Activated CD4-positive, alpha-beta T cell treated with anti-CD3 and anti-CD28 coated beads, Interleukin-2, Interleukin-4, amounts not matched to agents 100 ng/mL and 50 ng/mL, durations not matched to agents 16 hours and 8 hours (primary cell): ENCODE measurements around the gene UGGT2.
"Not testable (repeated sequence)": the region's sequence is repeated elsewhere in the genome, so short reads cannot be mapped to it uniquely, and the experiment has no call there.

Source experiments
- DNase-seq: peaks from one replicate; pipeline ENCODE4 v3.0.0-alpha.2; 2020; ENCODE audit warnings: low spot score

UGGT2 gene

DNA sequence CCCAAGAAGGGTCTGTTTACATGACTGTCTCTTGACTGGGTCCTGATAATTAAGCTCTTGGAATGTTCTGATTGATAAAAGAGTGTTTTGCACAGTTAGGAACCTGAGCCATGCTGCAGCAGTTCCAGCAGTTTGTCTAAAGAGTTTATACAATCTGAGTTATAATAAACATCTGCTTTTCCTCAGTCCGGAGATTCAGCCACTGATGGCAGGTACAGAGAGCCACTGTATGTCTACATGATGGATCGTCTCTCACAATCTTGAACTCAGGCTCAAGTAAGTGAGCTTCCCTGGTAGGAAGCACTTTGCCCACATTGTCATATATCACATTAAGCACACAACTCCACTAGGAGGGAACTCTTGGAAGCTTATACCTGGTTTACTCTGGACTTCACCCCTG lies 84.3 kb downstream of the UGGT2 start:
- no peak for DNase-seq

DNA sequence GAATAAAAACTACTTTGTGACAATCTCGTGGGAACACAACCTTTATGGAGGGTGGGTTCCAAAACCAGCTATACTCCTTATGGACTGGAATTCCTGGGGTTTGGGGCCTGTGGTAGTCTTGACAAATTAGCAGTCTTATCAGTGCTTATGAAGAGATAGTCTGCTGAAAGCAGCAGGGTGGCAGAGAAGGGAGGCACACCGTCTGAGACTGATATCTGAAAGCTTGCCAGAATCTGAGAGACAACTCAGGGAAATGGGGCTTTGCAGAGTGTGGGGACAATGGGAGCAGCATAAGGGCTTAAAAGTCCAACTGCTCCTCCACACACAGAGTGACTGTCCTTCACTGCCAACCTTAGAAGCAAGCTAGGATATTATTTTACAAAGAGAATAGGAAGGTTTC lies 95.9 kb downstream of the UGGT2 start:
- no peak for DNase-seq

DNA sequence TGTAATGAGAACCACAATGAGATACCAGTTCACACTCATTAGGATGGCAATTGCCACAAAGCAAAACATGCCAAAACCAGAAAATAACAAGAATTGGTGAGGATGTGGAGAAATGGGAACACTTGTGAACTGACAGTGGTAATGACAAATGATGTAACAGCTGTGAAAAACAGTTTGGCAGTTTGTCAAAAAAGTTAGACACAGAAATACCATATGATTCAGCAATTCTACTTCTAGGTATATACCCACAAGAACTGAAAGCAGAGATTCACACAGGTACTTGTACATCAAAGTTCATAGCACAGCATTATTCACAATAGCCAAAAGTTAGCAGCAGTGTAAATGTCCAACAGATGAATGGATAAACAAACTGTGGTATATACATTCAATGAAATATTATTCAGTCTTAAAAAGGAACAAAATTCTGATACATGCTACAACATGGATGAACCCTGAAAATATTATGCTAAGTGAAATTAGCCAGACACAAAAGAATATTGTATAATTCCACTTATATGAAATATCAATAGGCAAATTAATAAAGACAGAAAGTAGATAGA lies 96.5 kb downstream of the UGGT2 start:
- no peak for DNase-seq

DNA sequence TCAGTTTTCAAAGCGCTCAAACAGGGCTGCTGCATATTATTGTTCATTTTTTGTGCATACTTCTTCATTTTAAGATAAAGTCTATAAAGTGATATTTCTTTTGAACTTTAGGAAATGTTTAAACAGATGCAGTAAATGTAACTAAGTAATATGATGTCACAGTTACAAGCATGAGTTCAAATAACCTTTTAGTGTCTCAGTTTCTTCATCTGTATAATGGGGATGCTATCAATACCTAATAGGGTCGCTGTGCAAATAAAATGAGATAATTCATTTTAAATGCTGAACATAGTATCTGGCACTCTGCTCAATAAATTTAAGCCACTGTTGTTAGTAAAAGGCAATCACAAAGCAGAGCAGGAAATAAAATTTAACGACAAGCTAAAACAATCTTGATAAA lies 97.5 kb downstream of the UGGT2 start:
- DNase-seq, result no peak

DNA sequence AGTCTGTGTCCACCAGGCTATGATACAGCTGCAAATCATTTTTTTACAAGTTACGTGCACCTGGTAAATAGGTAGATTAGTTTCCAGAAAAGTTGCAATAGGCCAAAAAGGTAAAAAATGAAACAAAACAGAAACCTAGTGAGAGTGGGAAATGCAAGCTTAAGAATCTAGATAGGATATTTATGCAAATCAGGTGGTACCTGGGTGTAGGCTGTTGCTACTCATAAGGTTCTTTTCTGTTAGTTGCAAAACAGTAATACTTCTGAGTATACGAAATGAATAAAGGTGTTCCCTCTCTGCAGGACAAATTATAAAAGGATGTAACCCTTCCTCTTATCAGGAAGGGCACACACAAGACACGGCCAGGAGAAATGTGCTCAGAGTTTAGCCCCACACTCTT lies 97.9 kb downstream of the UGGT2 start:
- no peak for DNase-seq

DNA sequence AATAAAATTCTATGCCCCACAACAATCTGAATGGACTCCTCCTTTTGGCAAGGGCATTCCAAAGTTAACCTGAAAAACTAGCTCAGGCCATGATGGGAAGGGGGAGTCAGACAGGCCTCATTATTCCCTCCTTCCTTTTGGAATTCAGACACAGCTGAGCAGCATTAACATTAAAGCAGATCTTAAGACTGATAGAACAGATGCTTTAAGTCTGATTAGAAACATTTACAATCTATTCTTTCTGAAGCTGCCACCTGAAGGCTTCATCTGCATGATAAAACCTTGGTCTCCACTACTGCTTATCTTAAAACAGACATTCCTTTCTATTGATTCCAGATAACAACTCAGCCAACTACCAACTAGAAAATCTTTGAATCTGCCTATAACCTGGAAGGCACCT lies 98.9 kb downstream of the UGGT2 start:
- no peak for DNase-seq

DNA sequence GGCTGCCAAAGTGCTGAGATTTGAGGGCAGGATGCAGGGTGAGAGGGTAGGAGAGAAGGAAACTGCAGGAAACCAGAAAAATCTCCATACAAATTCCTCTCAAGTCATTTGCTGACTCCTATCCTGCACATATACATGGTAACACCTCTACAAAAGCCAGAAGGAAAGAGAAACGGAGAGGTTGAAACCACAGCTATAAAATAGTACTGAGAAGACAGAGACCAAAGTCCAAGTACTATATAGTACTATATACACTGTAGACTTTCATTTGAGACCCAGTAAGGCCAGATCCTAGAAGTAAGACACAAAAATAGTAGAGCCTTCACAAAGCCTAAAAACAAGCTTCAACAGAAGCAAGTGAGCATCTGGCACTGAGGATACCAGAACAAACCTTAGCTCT lies 103.1 kb downstream of the UGGT2 start:
- DNase-seq, result no peak

DNA sequence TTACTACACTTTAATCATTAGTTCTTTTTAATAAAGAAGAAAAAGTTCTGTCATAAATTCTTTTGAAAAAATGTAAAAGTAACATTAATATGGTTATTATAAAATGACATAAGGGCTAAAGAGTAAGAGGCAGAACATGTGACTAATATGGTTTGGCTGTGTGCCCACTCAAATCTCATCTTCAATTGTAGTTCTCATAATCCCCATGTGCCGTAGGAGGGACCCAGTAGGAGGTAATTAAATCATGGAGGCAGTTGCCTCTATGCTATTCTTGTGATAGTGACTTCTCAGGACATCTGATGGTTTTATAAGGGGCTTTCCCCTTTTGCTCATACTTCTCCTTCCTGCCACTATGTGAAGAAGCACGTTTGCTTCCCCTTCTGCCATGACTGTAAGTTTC lies 104.5 kb downstream of the UGGT2 start:
- no peak for DNase-seq

DNA sequence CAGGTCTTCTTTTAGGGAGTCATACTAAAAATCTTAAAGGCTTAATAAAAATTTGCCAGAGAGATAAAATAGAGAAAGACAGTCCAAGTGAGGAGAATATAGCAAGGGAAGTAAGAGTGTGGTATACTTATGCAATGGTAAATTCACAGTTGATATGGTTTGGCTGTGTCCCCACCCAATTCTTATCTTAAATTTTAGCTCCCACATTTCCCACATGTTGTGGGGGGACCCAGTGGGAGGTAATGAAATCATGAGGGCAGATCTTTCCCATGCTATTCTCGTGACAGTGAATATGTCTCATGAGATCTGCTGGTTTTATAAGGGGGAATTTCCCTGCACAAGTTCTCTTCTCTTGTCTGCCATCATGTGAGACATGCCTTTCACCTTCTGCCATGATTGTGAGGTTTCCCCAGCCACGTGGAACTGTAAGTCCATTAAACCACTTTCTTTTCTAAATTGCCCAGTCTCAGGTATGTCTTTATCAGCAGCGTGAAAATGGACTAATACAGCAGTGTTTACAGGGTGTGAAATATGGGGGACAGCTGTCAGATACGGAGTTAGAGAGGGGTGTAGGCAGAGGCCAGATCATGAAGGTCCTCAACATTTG lies 115.4 kb downstream of the UGGT2 start:
- no peak for DNase-seq

DNA sequence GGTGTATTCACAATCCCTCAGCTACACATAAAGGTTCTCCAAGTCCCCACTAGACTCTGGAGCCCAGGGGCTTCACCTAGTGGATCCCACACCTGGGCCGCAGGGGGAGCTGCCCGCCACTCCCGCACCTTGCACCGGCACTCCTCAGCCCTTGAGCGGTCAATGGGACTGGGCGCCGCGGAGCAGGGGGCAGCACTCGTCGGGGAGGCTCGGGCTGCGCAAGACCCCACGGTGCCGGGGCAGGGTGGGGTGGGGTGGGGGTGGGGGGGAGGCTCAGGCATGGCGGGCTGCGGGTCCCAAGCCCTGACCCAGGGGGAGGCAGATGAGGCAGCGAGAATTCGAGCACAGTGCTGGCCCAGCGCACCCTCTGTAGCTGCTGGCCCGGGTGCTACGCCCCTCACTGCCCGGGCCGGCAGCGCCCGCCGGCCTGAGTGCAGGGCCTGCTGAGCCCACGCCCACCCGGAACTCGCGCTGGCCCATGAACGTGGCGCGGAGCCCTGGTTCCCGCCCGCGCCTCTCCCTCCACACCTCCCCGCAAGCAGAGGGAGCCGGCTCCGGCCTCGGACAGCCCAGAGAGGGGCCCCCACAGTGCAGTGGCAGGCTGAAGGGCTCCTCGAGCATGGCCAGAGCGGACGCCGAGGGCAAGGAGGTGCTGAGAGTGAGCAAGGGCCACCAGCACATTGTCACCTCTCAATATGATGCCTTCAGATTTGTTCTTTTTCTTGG lies 121.7 kb downstream of the UGGT2 start:
- no peak for DNase-seq

DNA sequence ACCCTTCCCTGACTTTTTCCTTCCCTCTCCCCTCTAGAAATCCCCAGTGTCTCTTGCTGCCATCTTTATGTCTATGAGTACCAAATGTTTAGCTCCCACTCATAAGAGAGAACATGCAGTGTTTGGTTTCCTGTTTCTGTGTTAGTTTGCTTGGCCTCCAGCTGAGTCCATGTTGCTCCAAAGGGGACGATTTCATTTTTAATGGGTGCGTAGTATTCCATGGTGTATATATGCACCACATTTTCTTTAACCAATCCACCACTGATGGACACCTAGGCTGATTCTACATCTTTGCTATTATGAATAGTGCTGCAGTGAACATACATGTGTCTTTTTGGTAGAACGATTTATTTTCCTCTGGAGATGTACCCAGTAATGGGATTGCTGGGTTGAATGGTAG lies 123.8 kb downstream of the UGGT2 start:
- DNase-seq, result no peak

DNA sequence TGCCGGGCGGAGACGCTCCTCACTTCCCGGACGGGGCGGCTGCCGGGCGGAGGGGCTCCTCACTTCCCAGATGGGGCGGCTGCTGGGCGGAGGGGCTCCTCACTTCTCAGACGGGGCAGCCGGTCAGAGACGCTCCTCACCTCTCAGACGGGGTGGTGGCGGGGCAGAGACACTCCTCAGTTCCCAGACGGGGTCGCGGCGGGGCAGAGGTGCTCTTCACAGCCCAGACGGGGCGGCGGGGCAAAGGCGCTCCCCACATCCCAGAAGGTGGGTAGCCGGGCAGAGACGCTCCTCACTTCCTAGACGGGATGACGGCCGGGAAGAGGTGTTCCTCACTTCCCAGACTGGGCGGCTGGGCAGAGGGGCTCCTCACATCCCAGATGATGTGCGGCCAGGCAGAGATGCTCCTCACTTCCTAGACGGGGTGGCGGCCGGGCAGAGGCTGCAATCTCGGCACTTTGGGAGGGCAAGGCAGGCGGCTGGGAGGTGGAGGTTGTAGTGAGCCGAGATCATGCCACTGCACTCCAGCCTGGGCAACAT lies 124.8 kb downstream of the UGGT2 start:
- DNase-seq, result not testable (repeated sequence)

DNA sequence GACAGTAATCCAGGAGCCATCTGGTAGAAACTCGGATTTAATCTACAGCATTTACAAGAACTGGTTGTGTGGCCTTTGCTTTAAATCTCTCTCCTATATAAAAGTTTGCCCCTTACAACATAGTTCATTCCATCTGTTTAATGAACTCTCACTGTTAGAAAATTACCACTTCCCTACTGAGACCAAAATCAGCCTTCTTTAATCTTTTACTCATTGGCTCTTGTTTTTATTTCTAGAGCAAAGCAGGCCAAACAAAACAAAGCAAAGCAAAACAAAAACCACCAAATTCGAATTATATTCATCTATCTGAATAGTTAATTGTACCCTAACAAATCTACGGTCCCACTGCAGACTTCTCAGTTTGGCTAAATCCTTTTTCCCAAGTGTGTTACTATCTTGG lies 127.0 kb downstream of the UGGT2 start:
- DNase-seq, result no peak

DNA sequence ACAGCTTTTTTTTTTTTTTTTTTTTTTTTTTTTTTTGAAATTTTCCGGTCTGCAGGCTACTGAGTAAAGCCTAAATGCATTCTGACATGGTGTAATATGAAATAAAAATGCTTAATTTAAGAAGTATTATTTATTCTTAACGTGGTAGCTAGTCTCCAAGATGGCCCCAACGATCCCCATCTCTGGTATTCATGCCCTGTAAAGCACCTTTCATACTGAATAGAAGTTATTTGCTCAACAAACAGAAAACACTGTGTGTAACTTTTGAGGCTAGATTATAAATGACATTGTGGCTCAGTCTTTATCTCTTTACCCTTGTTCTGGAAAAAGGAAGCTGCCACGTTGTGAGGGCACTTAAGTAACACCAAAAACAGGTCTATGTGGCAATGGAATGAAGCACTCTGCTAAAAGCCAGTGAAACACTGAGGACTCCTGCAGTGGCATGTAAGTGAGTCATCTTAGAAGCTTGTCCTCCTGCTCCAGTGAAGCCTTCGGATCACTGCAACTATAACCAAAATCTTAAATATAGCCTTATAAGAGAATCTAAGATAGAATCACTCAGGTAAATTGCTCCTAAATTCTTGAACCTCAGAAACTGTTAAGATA lies 128.7 kb downstream of the UGGT2 start:
- DNase-seq, result no peak

DNA sequence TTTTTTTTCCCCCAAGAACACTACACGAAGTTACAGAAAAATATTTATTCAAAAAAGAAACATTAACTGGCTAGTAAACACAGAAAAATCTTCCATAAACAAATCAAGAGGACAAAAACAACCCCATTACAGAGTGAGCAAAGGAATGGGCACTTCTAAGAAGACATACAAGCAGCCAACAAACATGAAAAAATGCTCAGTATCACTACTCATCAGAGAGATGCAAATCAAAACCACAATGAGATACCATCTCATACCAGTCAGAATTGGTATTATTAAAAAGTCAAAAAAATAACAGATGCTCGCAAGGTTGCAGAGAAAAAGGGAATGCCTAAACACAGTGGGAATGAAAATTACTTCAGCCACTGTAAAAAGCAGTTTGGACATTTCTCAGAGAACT lies 131.7 kb downstream of the UGGT2 start:
- DNase-seq, result no peak

DNA sequence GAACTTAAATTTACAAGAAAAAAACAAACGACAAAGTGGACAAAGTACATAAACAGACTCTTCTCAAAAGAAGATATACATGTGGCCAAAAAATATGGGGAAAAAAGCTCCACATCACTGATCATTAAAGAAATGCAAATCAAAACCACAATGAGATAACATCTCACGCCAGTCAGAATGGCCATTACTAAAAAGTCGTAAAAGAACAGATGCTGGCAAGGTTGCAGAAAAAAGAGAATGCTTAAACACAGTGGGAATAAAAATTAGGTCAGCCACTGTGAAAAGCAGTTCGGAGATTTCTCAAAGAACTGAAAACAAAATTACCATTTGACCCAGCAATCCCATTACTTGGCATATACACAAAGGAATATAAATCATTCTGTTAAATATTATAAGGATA lies 132.7 kb downstream of the UGGT2 start:
- no peak for DNase-seq

DNA sequence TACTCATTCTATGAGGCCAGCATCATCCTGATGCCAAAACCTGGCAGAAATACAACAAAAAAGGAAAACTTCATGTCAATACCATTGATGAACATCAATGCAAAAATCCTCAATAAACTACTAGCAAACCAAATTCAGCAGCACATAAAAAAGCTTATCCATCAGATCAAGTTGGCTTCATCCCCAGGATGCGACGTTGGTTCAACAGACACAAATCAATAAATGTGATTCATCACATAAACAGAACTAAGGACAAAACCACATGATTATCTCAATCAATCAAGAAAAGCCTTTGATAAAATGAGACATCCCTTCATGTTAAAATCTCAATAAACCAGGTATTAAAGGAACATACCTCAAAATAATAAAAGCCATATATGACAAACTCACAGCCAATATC lies 134.3 kb downstream of the UGGT2 start:
- no peak for DNase-seq

DNA sequence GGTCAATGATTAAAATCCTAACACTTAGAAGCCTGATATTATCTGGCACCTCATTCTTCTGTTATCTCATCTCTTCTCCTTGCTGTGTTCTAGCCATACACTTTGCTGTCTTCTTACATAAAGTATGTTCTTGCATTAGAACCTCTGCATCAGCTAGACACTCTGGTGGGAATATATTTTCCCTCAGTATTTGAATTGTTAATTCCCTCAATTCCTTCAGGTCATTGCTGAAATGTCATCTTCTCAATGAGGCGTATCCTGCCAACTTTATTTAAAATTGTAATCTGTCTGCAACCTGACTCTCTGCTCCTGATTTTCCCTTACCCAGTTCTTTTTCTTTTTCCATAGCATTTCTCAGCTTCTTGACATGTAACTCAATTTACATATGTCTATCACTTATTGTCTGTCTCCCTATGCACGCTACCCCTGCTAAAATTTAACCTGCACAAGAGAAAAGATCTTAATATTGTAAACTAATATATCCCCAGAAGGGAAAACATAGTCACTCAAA lies 138.2 kb downstream of the UGGT2 start:
- DNase-seq, result no peak

DNA sequence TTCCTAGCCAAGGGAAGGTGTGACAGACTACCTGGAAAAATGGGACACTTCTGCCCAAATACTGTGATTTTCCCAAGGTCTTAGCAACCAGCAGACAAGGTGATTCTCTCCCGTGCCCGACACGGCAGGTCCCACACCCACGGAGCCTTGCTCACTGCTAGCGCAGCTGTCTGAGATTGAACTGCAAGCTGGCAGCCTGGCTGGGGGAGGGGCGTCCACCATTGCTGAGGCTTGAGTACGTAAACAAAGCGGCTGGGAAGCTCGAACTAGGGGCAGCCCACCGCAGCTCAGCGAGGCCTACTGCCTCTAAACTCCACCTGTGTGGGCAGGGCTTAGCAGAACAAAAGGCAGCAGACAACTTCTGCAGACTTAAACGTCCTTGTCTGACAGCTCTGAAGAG lies 146.2 kb downstream of the UGGT2 start:
- no peak for DNase-seq

DNA sequence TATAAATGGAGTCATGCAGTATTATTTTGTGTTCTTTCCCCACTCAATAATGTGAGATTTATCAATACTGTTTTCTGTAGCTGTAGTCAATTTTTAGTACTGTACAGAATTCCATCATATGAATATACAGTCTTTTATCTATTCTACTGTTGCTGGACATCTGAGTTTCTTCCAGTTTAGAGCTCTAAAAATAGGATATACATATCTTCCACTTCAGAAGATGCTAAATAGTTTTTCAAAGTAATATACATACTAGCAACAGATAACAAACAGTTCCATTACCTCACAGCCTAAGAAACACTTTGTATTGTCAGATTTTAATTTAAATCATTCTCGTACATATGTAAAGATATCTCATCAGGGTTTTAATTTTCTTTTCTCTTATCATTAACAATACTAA lies 149.6 kb downstream of the UGGT2 start:
- DNase-seq, result no peak

DNA sequence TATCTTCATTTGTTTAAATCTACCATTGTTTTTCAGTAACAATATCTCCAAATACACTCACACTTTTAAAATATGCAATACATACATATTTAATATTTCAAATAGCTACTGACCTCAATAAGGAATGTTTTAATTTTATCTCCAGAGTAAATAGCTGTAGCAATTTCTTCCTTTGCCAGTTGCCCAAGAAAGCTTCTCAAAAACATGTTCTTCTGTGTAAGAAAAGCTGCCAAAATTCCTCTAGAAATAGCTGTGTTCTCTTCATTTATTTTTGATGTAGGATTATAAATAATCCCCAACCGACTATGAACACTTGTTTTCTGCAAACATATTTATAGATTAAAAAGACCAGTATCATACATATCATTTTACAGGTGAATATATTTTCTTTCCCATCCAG lies 150.5 kb downstream of the UGGT2 start:
- no peak for DNase-seq

DNA sequence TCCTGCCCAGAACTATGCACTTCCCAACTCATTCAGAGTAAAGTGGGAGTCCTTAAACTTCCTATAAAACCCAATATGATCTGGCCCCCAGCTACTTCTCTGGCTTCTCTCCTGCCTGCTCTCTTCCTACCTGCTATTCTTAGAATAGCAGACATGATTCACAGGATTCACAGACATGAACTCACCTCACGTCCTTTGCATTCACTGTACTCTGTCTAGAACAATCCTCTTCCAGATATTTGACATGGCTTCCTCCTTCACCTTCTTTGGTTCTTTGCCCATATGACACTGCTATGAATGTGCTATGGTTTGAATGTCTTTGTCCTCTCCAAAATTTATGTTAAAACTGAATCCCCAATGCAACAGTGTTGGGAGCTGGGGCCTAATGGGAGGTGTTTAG lies 154.9 kb downstream of the UGGT2 start:
- no peak for DNase-seq

DNA sequence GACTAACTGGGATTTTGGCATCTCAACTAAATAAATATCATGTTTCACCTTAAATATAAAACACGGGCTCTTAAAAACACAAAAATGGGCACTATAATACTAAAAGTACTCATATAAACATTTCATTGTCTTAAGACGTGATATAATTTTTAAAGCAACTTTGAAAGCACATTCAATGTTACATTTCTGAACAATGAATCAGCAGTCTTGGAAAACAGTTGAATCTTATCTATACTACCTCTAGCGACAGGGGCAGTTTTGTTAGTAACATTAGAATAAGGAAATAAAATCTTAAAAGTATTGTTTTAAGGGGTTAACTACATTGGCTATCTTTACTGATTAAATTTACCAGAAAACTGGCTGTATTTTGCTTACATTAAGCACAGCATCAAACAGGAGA lies 156.9 kb downstream of the UGGT2 start:
- DNase-seq, result no peak
